Neural progenitor cell (in vitro differentiated cells): Measurements from ENCODE around the gene OGDH. TPM values are rescaled to one million over a fixed set of nuclear protein-coding genes. Genes with fewer than 3 reads are reported as not detected.

Source experiments
- DNase-seq: peaks from one replicate; pipeline ENCODE4 v3.0.0-alpha.2; 2016; ENCODE audit warnings: low spot score
- H2AFZ ChIP-seq: fragments of 200-600 bp; sonication (generic); replicated peaks from 2 replicates; pipeline ENCODE4 v1.6.1; 2016; ENCODE audit warnings: antibody characterized with exemption
- H3F3A ChIP-seq: fragments of 200-600 bp; sonication (generic); 2 replicates; pipeline ENCODE4 v1.6.1; 2016; ENCODE audit warnings: antibody characterized with exemption, low read depth
- H3K27ac ChIP-seq: fragments of 200-600 bp; sonication (generic); 2 replicates; pipeline ENCODE4 v1.5.1; 2016; ENCODE audit warnings: mild to moderate bottlenecking
- H3K27me3 ChIP-seq: fragments of 200-600 bp; sonication (generic); 2 replicates; pipeline ENCODE4 v1.6.1; 2016; ENCODE audit warnings: mild to moderate bottlenecking, moderate library complexity
- H3K36me3 ChIP-seq: fragments of 200-600 bp; sonication (generic); 2 replicates; pipeline ENCODE4 v1.5.1; 2016
- H3K4me1 ChIP-seq: fragments of 200-600 bp; sonication (generic); 2 replicates; pipeline ENCODE4 v1.6.1; 2016; ENCODE audit warnings: mixed run types
- H3K4me2 ChIP-seq: fragments of 200-600 bp; sonication (generic); 2 replicates; pipeline ENCODE4 v1.6.1; 2016
- H3K4me3 ChIP-seq: fragments of 200-600 bp; sonication (generic); 2 replicates; pipeline ENCODE4 v1.5.1; 2016
- H3K79me2 ChIP-seq: fragments of 200-600 bp; sonication (generic); 2 replicates; pipeline ENCODE4 v1.6.1; 2016; ENCODE audit warnings: low read depth
- H3K9ac ChIP-seq: fragments of 200-600 bp; sonication (generic); 2 replicates; pipeline ENCODE4 v1.6.1; 2016
- H3K9me3 ChIP-seq: fragments of 200-600 bp; sonication (generic); 2 replicates; pipeline ENCODE4 v1.5.1; 2016; ENCODE audit warnings: low read depth
- H4K20me1 ChIP-seq: fragments of 200-600 bp; sonication (generic); 2 replicates; pipeline ENCODE4 v1.6.1; 2016; ENCODE audit warnings: low read depth
- H3K27ac Mint-ChIP-seq: 3 replicates; pipeline ENCODE4 v1.8.0; 2021; ENCODE audit warnings: mixed read lengths
- H3K27me3 Mint-ChIP-seq: 2 replicates; pipeline ENCODE4 v1.8.0; 2022; ENCODE audit warnings: low read depth, mild to moderate bottlenecking, inconsistent platforms, moderate library complexity, mixed read lengths; ENCODE audit not compliant: insufficient read depth
- H3K36me3 Mint-ChIP-seq: 3 replicates; pipeline ENCODE4 v1.8.0; 2021; ENCODE audit warnings: mixed read lengths
- H3K4me1 Mint-ChIP-seq: 3 replicates; pipeline ENCODE4 v1.8.0; 2021; ENCODE audit warnings: mixed read lengths
- H3K4me3 Mint-ChIP-seq: 3 replicates; pipeline ENCODE4 v1.8.0; 2021; ENCODE audit warnings: mild to moderate bottlenecking, moderate library complexity, mixed read lengths
- H3K9me3 Mint-ChIP-seq: 3 replicates; pipeline ENCODE4 v1.8.0; 2020; ENCODE audit warnings: mixed read lengths
- EZH2 ChIP-seq: fragments of 200-600 bp; sonication (generic); IDR thresholded peaks from 2 replicates; pipeline ENCODE4 v1.6.1; 2017; ENCODE audit warnings: antibody characterized with exemption, mild to moderate bottlenecking, moderate library complexity
- EZH2phosphoT487 ChIP-seq: fragments of 200-600 bp; sonication (generic); IDR thresholded peaks from 2 replicates; pipeline ENCODE4 v1.6.1; 2017; ENCODE audit warnings: antibody characterized with exemption
- total RNA-seq: library from RNA; depleted of rRNA; stranded (reverse); fragments of >200 nt; gene quantifications from 2 replicates; pipeline ENCODE4 v1.2.3, GENCODE V29; 2015; ENCODE audit warnings: low replicate concordance
- TF ChIP-seq, protein P1 (sequence below): fragments of 200-600 bp; sonication (generic); IDR thresholded peaks from 2 replicates; pipeline ENCODE4 v1.5.1; 2017; ENCODE audit warnings: antibody characterized with exemption, mild to moderate bottlenecking

Gene OGDH
- total RNA-seq, 1 donor from 2014 or later: 25.2 TPM

DNA sequence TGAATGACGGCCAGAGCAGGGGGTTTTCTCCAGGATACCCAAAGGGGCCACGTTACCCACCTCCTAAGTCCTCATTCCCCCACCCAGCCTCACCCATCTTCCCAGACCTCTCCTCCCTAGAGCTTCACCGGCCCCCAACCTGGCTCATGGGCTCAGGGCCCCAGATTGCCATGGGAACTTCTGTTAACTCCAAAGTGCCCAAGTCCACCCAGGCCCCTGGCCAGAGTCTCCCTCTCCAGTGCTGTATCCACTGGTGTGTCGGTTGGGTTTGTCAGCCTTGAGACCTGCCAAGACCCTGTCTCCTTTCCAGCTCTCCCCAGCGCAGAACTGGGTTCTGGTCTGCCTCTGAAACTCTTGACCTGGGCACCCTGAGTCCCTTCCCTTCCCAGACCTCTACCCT lies 105.1 kb downstream of the OGDH start:
- Histone ChIP-seq H3K4me3 (no peak overlapping the region), H3F3A (no peaks in the 10 kb centered on the region), H3K4me1 (no peaks in the 10 kb centered on the region), H3K9me3 (no peaks in the 10 kb centered on the region), H2AFZ (no peak overlapping the region), H3K27ac (no peak overlapping the region), H3K27me3 (no peaks in the 10 kb centered on the region), H3K36me3 (no peaks in the 10 kb centered on the region), H3K9ac (no peak overlapping the region), H4K20me1 (no peaks in the 10 kb centered on the region), H3K4me2 (no peak overlapping the region), H3K79me2 (no peaks in the 10 kb centered on the region)
- Mint-ChIP-seq H3K27ac (no peak overlapping the region), H3K36me3 (peaks cover 7% of the 10 kb centered on the region), H3K9me3 (no peaks in the 10 kb centered on the region), H3K27me3 (peaks cover 6% of the 10 kb centered on the region), H3K4me1 (peaks cover 3% of the 10 kb centered on the region), H3K4me3 (no peak overlapping the region)
- TF ChIP-seq, protein P1, sequence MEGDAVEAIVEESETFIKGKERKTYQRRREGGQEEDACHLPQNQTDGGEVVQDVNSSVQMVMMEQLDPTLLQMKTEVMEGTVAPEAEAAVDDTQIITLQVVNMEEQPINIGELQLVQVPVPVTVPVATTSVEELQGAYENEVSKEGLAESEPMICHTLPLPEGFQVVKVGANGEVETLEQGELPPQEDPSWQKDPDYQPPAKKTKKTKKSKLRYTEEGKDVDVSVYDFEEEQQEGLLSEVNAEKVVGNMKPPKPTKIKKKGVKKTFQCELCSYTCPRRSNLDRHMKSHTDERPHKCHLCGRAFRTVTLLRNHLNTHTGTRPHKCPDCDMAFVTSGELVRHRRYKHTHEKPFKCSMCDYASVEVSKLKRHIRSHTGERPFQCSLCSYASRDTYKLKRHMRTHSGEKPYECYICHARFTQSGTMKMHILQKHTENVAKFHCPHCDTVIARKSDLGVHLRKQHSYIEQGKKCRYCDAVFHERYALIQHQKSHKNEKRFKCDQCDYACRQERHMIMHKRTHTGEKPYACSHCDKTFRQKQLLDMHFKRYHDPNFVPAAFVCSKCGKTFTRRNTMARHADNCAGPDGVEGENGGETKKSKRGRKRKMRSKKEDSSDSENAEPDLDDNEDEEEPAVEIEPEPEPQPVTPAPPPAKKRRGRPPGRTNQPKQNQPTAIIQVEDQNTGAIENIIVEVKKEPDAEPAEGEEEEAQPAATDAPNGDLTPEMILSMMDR: no peak
- TF ChIP-seq EZH2phosphoT487 (no peak), EZH2 (no peak)
- DNase-seq: no peak

DNA sequence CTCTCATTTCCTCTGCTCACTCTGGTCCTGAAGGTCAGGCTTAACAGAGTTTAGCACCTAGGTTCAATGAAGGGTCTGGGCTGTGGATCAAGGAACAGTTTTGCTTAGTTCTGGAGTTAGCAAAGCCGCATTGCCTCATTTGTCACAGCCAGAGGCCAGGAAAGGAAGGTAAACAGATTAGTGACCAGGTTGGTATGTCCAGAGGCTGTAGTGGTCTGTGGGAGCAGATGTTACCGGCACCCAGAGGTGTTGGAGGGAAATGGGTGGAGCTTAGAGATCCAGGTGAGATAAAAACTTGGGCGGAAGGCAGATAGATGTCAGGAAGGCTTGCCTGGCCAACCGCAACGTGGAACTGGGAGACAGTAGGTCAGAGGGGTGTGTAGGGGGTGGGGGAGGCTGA lies 105.6 kb downstream of the OGDH start:
- H3K9ac ChIP-seq: no peak overlapping the region
- H3K36me3 Mint-ChIP-seq: peaks cover 7% of the 10 kb centered on the region
- no peaks in the 10 kb centered on the region for H3K4me1 ChIP-seq
- H4K20me1 ChIP-seq: no peaks in the 10 kb centered on the region
- peaks cover 3% of the 10 kb centered on the region for H3K4me1 Mint-ChIP-seq
- H3K4me3 Mint-ChIP-seq: no peak overlapping the region
- peaks cover 6% of the 10 kb centered on the region for H3K27me3 Mint-ChIP-seq
- no peaks in the 10 kb centered on the region for H3K27me3 ChIP-seq
- H3K9me3 ChIP-seq: no peaks in the 10 kb centered on the region
- H3K4me3 ChIP-seq: no peak overlapping the region
- no peaks in the 10 kb centered on the region for H3K36me3 ChIP-seq
- no peaks in the 10 kb centered on the region for H3K79me2 ChIP-seq
- no peak for DNase-seq
- no peak overlapping the region for H2AFZ ChIP-seq
- no peak overlapping the region for H3K27ac ChIP-seq
- no peaks in the 10 kb centered on the region for H3K9me3 Mint-ChIP-seq
- TF ChIP-seq, protein P1: no peak
- TF ChIP-seq EZH2 (no peak), EZH2phosphoT487 (no peak)
- no peaks in the 10 kb centered on the region for H3F3A ChIP-seq
- H3K4me2 ChIP-seq: no peak overlapping the region
- H3K27ac Mint-ChIP-seq: no peak overlapping the region

GRCh38 chr7:44713141-44713540 lies 106.7 kb downstream of the OGDH start:
- Mint-ChIP-seq H3K4me1 (peaks cover 3% of the 10 kb centered on the region), H3K27me3 (peaks cover 6% of the 10 kb centered on the region), H3K27ac (no peak overlapping the region), H3K4me3 (no peak overlapping the region), H3K9me3 (no peaks in the 10 kb centered on the region), H3K36me3 (peaks cover 2% of the 10 kb centered on the region)
- no peaks in the 10 kb centered on the region for H3F3A ChIP-seq
- no peaks in the 10 kb centered on the region for H3K36me3 ChIP-seq
- no peaks in the 10 kb centered on the region for H4K20me1 ChIP-seq
- H3K9me3 ChIP-seq: no peaks in the 10 kb centered on the region
- no peaks in the 10 kb centered on the region for H3K79me2 ChIP-seq
- no peak overlapping the region for H3K9ac ChIP-seq
- no peaks in the 10 kb centered on the region for H3K4me1 ChIP-seq
- TF ChIP-seq, protein P1: no peak
- no peak for TF ChIP-seq EZH2phosphoT487
- no peak for TF ChIP-seq EZH2
- DNase-seq: no peak
- H3K4me2 ChIP-seq: no peak overlapping the region
- H2AFZ ChIP-seq: no peak overlapping the region
- no peaks in the 10 kb centered on the region for H3K27me3 ChIP-seq
- no peak overlapping the region for H3K27ac ChIP-seq
- no peak overlapping the region for H3K4me3 ChIP-seq
